ENCODE results near the gene ALPK3.

- no peak for TF ChIP-seq EZH2 (IDR thresholded peaks at IDR 0.05)
- TF ChIP-seq, protein P1, sequence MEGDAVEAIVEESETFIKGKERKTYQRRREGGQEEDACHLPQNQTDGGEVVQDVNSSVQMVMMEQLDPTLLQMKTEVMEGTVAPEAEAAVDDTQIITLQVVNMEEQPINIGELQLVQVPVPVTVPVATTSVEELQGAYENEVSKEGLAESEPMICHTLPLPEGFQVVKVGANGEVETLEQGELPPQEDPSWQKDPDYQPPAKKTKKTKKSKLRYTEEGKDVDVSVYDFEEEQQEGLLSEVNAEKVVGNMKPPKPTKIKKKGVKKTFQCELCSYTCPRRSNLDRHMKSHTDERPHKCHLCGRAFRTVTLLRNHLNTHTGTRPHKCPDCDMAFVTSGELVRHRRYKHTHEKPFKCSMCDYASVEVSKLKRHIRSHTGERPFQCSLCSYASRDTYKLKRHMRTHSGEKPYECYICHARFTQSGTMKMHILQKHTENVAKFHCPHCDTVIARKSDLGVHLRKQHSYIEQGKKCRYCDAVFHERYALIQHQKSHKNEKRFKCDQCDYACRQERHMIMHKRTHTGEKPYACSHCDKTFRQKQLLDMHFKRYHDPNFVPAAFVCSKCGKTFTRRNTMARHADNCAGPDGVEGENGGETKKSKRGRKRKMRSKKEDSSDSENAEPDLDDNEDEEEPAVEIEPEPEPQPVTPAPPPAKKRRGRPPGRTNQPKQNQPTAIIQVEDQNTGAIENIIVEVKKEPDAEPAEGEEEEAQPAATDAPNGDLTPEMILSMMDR (IDR thresholded peaks at IDR 0.05) = no peak
Observed at GRCh38 chr15:84804005-84804900, 12.9 kb upstream of the ALPK3 start.

Data from neural progenitor cell (in vitro differentiated cells).